H1 (cell line): Measurements from ENCODE around the gene HTRA2. TPM values are rescaled to one million over a fixed set of nuclear protein-coding genes. Genes with fewer than 3 reads are reported as not detected.

Source experiments
- CTCF ChIA-PET: fragments of 300-600 bp; sonication (Branson Sonifier 250); formaldehyde crosslinking; loops from one replicate; lab custom pipeline; 2021; ENCODE audit not compliant: partially characterized antibody; lab: Charles Lee
- POLR2A ChIA-PET: fragments of 300-600 bp; sonication (Branson Sonifier 250); formaldehyde crosslinking; loops from one replicate; lab custom pipeline; 2021; ENCODE audit warnings: inconsistent platforms; ENCODE audit not compliant: partially characterized antibody; lab: Charles Lee
- DNase-seq, 2 experiments: peaks; one replicate each; pipeline versions ENCODE4 v3.0.0 to v3.0.0-alpha.2; 2010 to 2022; ENCODE audit warnings: low spot score in 2 of 2, low read depth in 1 of 2, mixed read lengths in 1 of 2
- FAIRE-seq: peaks from 2 replicates; lab custom pipeline; 2011; peaks lifted over from hg19 to GRCh38; lab: Jason Lieb, UNC
- H2AFZ ChIP-seq: 2 replicates; pipeline ENCODE4 v1.8.1; 2012; ENCODE audit warnings: low read length, inconsistent platforms
- H2AK5ac ChIP-seq: 2 replicates; pipeline ENCODE4 v1.6.1; 2013; ENCODE audit warnings: low read depth, low read length
- H2BK120ac ChIP-seq: replicated peaks from 2 replicates; pipeline ENCODE3; 2013; ENCODE audit warnings: low read depth, low read length, inconsistent platforms
- H2BK12ac ChIP-seq: 2 replicates; pipeline ENCODE4 v1.6.1; 2013; ENCODE audit warnings: low read depth, low read length
- H2BK15ac ChIP-seq: 2 replicates; pipeline ENCODE4 v1.6.1; 2013; ENCODE audit warnings: low read length
- H2BK20ac ChIP-seq: 2 replicates; pipeline ENCODE4 v1.6.1; 2013; ENCODE audit warnings: low read length
- H2BK5ac ChIP-seq: 2 replicates; pipeline ENCODE4 v1.6.1; 2013; ENCODE audit warnings: low read depth, low read length
- H3K14ac ChIP-seq: 2 replicates; pipeline ENCODE4 v1.6.1; 2013; ENCODE audit warnings: inconsistent platforms; ENCODE audit not compliant: insufficient read length
- H3K18ac ChIP-seq: 2 replicates; pipeline ENCODE4 v1.6.1; 2013; ENCODE audit warnings: low read length; ENCODE audit errors: extremely low read depth
- H3K23ac ChIP-seq: 2 replicates; pipeline ENCODE4 v1.6.1; 2013; ENCODE audit warnings: inconsistent platforms; ENCODE audit not compliant: insufficient read length
- H3K23me2 ChIP-seq: 2 replicates; pipeline ENCODE4 v1.6.1; 2013; ENCODE audit warnings: low read depth, low read length
- H3K27ac ChIP-seq: 2 replicates; pipeline ENCODE4 v1.6.1; 2011; ENCODE audit warnings: low read depth, low read length, inconsistent platforms
- H3K27me3 ChIP-seq, 4 experiments: replicated peaks in 1 of 4; 1 replicate in 1 of 4; 2 replicates in 3 of 4; pipeline versions ENCODE4 v1.6.1 to v1.8.1; 2011 to 2013; ENCODE audit warnings: low read length in 3 of 4, mild to moderate bottlenecking in 3 of 4, inconsistent platforms in 2 of 4, mixed read lengths in 2 of 4, moderate library complexity in 1 of 4; ENCODE audit not compliant: control insufficient read depth in 3 of 4, insufficient read depth in 3 of 4; ENCODE audit errors: extremely low read depth in 1 of 4
- H3K36me3 ChIP-seq, 4 experiments: 2 replicates each; pipeline versions ENCODE4 v1.6.1 to v1.8.1; 2011 to 2013; ENCODE audit warnings: mild to moderate bottlenecking in 4 of 4, low read length in 3 of 4, moderate library complexity in 2 of 4, control low read depth in 1 of 4, inconsistent platforms in 1 of 4; ENCODE audit not compliant: insufficient read depth in 4 of 4, control insufficient read depth in 2 of 4
- H3K4ac ChIP-seq: replicated peaks from 2 replicates; pipeline ENCODE3; 2013; ENCODE audit warnings: low read length, low read depth, mixed read lengths, inconsistent platforms; ENCODE audit not compliant: insufficient read length
- H3K4me1 ChIP-seq, 4 experiments: replicated peaks in 1 of 4; 1 replicate in 1 of 4; 2 replicates in 3 of 4; pipeline versions ENCODE4 v1.6.1 to v1.8.1; 2011 to 2013; ENCODE audit warnings: low read length in 3 of 4, inconsistent platforms in 2 of 4, mixed read lengths in 1 of 4; ENCODE audit not compliant: insufficient read depth in 4 of 4, control insufficient read depth in 3 of 4
- H3K4me2 ChIP-seq, 2 experiments: 2 replicates each; pipeline versions ENCODE4 v1.6.1 to v1.8.1; 2011 to 2013; ENCODE audit warnings: low read depth in 2 of 2, low read length in 2 of 2, control low read depth in 1 of 2, inconsistent platforms in 1 of 2, mild to moderate bottlenecking in 1 of 2; ENCODE audit not compliant: insufficient read depth in 1 of 2
- H3K4me3 ChIP-seq, 4 experiments: fragments of 200-600, 300-600 bp in 1 of 4; sonication (generic), shearing (Covaris generic), sonication (Bioruptor Twin) in 1 of 4; 2 replicates each; pipeline versions ENCODE4 v1.5.1 to v1.8.1; 2011 to 2016; ENCODE audit warnings: low read length in 4 of 4, low read depth in 3 of 4, control low read depth in 2 of 4, inconsistent platforms in 2 of 4, mild to moderate bottlenecking in 2 of 4, mixed read lengths in 1 of 4, moderate library complexity in 1 of 4; ENCODE audit not compliant: insufficient read depth in 2 of 4; ENCODE audit errors: extremely low read depth in 1 of 4
- H3K56ac ChIP-seq: replicated peaks from 2 replicates; pipeline ENCODE3; 2013; ENCODE audit warnings: low read depth, mild to moderate bottlenecking, mixed read lengths, low read length, inconsistent platforms; ENCODE audit not compliant: insufficient read length
- H3K79me1 ChIP-seq: 2 replicates; pipeline ENCODE4 v1.6.1; 2013; ENCODE audit warnings: low read depth, low read length, control low read depth
- H3K79me2 ChIP-seq, 2 experiments: 2 replicates each; pipeline versions ENCODE4 v1.6.1 to v1.8.1; 2012 to 2013; ENCODE audit warnings: low read length in 2 of 2, mild to moderate bottlenecking in 2 of 2, inconsistent platforms in 1 of 2; ENCODE audit not compliant: insufficient read depth in 2 of 2, control insufficient read depth in 1 of 2
- H3K9ac ChIP-seq, 4 experiments: replicated peaks in 1 of 4; 1 replicate in 1 of 4; 2 replicates in 3 of 4; pipeline versions ENCODE4 v1.6.1 to v1.8.1; 2011 to 2013; ENCODE audit warnings: low read depth in 3 of 4, low read length in 3 of 4, control low read depth in 2 of 4, mild to moderate bottlenecking in 2 of 4, moderate library complexity in 2 of 4, inconsistent platforms in 1 of 4; ENCODE audit errors: extremely low read depth in 1 of 4
- H3K9me3 ChIP-seq, 2 experiments: 2 replicates each; pipeline versions ENCODE4 v1.6.1 to v1.8.1; 2012 to 2013; ENCODE audit warnings: mild to moderate bottlenecking in 2 of 2, moderate library complexity in 2 of 2, control low read depth in 1 of 2, inconsistent platforms in 1 of 2, low read depth in 1 of 2, low read length in 1 of 2, mixed read lengths in 1 of 2; ENCODE audit not compliant: insufficient read depth in 2 of 2
- H4K20me1 ChIP-seq, 2 experiments: replicated peaks in 1 of 2; 2 replicates each; pipeline versions ENCODE3 to v1.8.1; 2011 to 2013; ENCODE audit warnings: inconsistent platforms in 2 of 2, low read length in 2 of 2, mild to moderate bottlenecking in 1 of 2; ENCODE audit not compliant: insufficient read depth in 2 of 2, control insufficient read depth in 1 of 2
- H4K5ac ChIP-seq: 2 replicates; pipeline ENCODE4 v1.6.1; 2013; ENCODE audit warnings: low read length, low read depth, mixed read lengths, inconsistent platforms; ENCODE audit not compliant: insufficient read length
- H4K8ac ChIP-seq: 2 replicates; pipeline ENCODE4 v1.8.0; 2013; ENCODE audit warnings: mild to moderate bottlenecking, moderate library complexity, low read length, inconsistent platforms; ENCODE audit not compliant: insufficient read depth; ENCODE audit errors: extremely low read depth
- H4K91ac ChIP-seq: replicated peaks from 2 replicates; pipeline ENCODE3; 2013; ENCODE audit warnings: low read length, mixed read lengths, inconsistent platforms; ENCODE audit not compliant: insufficient read length
- CEBPB ChIP-seq: IDR thresholded peaks from 2 replicates; pipeline ENCODE4 v1.6.1; 2012; ENCODE audit warnings: low read depth, low read length
- CREB1 ChIP-seq: IDR thresholded peaks from 2 replicates; pipeline ENCODE4 v1.6.1; 2012; ENCODE audit warnings: inconsistent platforms
- GABPA ChIP-seq: IDR thresholded peaks from 2 replicates; pipeline ENCODE4 v1.6.1; 2011; ENCODE audit warnings: mild to moderate bottlenecking, low read length, moderate library complexity, borderline replicate concordance; ENCODE audit not compliant: insufficient read depth
- HDAC6 ChIP-seq: IDR thresholded peaks from one replicate; pipeline ENCODE4 v1.7.1; 2012; ENCODE audit warnings: low read depth, mild to moderate bottlenecking, inconsistent platforms, low read length, moderate library complexity
- JUND ChIP-seq: IDR thresholded peaks from 2 replicates; pipeline ENCODE4 v1.6.1; 2011; ENCODE audit warnings: mild to moderate bottlenecking, improper control_type of control experiment, low read length
- POLR2AphosphoS5 ChIP-seq: IDR thresholded peaks from 2 replicates; pipeline ENCODE4 v1.6.1; 2011; ENCODE audit warnings: low read depth, low read length
- POU5F1 ChIP-seq: IDR thresholded peaks from 2 replicates; pipeline ENCODE4 v1.6.1; 2011; ENCODE audit warnings: low read depth, mild to moderate bottlenecking, low read length, moderate library complexity
- SAP30 ChIP-seq: fragments of 300-600 bp; sonication (generic); IDR thresholded peaks from 2 replicates; pipeline ENCODE4 v1.7.1; 2012; ENCODE audit warnings: low read length, moderate library complexity, mild to moderate bottlenecking, inconsistent platforms; ENCODE audit not compliant: insufficient read depth, insufficient replicate concordance
- SP2 ChIP-seq: IDR thresholded peaks from 2 replicates; pipeline ENCODE4 v1.6.1; 2012; ENCODE audit warnings: mild to moderate bottlenecking, low read length, inconsistent platforms
- YY1 ChIP-seq: IDR thresholded peaks from 2 replicates; pipeline ENCODE4 v1.6.1; 2011; ENCODE audit warnings: low read depth, mild to moderate bottlenecking, low read length
- WGBS, 2 experiments: shearing (Covaris generic) in 1 of 2; methylation state at CpG; one replicate each; pipeline versions ENCODE4 v1.1.6 to v1.1.7; 2013 to 2015; ENCODE audit warnings: low lambda C conversion rate in 2 of 2, mixed read lengths in 2 of 2, inconsistent platforms in 1 of 2, low coverage in 1 of 2, missing lambda C conversion rate in 1 of 2; ENCODE audit not compliant: insufficient replicate concordance in 2 of 2, insufficient coverage in 1 of 2, insufficient read length in 1 of 2; ENCODE audit errors: extremely low coverage in 1 of 2, missing lambda C conversion rate in 1 of 2; 5-methylcytosine and 5-hydroxymethylcytosine counted together
- polyA plus RNA-seq, 7 experiments: library from polyadenylated mRNA; depleted of rRNA in 3 of 7; stranded (reverse) in 5 of 7; unstranded in 2 of 7; fragments of >200 nt in 5 of 7; fragments of 200-250 nt in 2 of 7; gene quantifications; 1 replicate in 5 of 7; 2 replicates in 1 of 7; 4 replicates in 1 of 7; pipeline versions ENCODE4 v1.2.1 to v1.2.3, GENCODE V29; 2011 to 2013; ENCODE audit warnings: missing spikeins in 2 of 7, mixed read lengths in 2 of 7
- total RNA-seq: library from RNA; stranded (reverse); fragmentation: NEBNext Ultra II Directional; extraction: Animal tissue kit (Norgen Biotek cat#: 25700); gene quantifications from 2 replicates; pipeline ENCODE4 v1.2.1, GENCODE V29; 2021
- TF ChIP-seq, protein P1 (sequence below): IDR thresholded peaks from 2 replicates; pipeline ENCODE4 v1.6.1; 2011; ENCODE audit warnings: low read length, improper control_type of control experiment

The HTRA2 gene
- total and polyA plus RNA-seq, 2 of the 8 experiments (the other 6 are each of a cell fraction or from before 2014, with no cell fraction given) = 21.6 to 37.6 TPM

DNA sequence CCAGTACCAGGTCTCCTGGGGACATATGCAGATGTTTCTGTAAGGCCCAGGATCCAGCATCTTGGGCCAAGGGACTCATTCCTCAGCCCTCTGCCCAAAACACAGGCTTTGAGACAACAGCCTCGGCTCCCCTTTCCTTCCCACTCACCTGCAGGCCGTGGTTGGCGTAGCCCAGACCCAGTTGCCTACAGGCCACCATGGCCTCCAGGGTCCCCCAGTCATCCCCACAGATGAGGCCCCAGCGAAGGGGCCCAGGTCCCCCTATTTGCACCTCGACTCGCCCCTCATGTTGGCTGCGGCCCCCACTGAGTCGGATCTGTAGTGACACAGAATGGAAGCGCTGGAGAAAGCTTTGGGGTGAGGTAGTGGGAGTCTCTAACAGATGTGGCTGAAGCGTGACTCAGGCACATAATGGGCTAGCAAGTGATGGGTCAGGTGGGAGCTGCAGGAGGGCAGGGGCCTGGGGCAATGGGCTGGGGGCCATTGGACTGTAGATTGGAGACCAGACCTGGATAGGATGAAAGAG, 5.8 kb downstream of the HTRA2 start:
- ChIA-PET POLR2A (interaction anchor here (1.1 to 2.3 kb wide), 5 partner anchors 9 to 37 kb away, joined by 3 to 6 read pairs (median 3); partner anchors contain the start of genes DQX1 and LBX2), CTCF (interaction anchor here (0.5 to 7.0 kb wide), 5 partner anchors 11 to 52 kb away, joined by 3 to 53 read pairs (median 3); no protein-coding TSS in a partner anchor)
- 91% methylated on average over 10 of the region's 10 CpGs; no CpG with 5 or more reads in 1 of the 2 experiments for WGBS, 2 experiments
- H3K4me2 ChIP-seq = no peak overlapping the region
- no peak overlapping the region for H3K23ac ChIP-seq
- no peak overlapping the region for H3K4ac ChIP-seq
- no peak overlapping the region for H3K56ac ChIP-seq
- H4K5ac ChIP-seq = no peak overlapping the region
- H2BK12ac ChIP-seq = no peak overlapping the region
- no peak overlapping the region for H4K91ac ChIP-seq
- no peak overlapping the region for H2BK120ac ChIP-seq
- no peak overlapping the region for H3K27ac ChIP-seq
- H2AK5ac ChIP-seq = no peak overlapping the region
- peaks cover 4 to 5% (median 4%) of the 10 kb centered on the region in 4 experiments; a peak in 6 of 7 replicates for H3K4me1 ChIP-seq
- H2BK15ac ChIP-seq = no peak overlapping the region
- H3K9ac ChIP-seq = no peak overlapping the region
- H2BK20ac ChIP-seq = no peak overlapping the region
- peaks cover 2% of the 10 kb centered on the region; the same call in 1 of the 2 replicates for H3K23me2 ChIP-seq
- H3K36me3 ChIP-seq = peaks cover 2 to 17% (median 10%) of the 10 kb centered on the region in 4 experiments; a peak in 7 of 8 replicates
- H3K14ac ChIP-seq = no peak overlapping the region
- H3K4me3 ChIP-seq = no peak overlapping the region
- no peaks in the 10 kb centered on the region for H3K79me2 ChIP-seq
- H2AFZ ChIP-seq = no peak overlapping the region
- H3K9me3 ChIP-seq = no peaks in the 10 kb centered on the region
- H4K20me1 ChIP-seq = peaks cover 6 to 10% of the 10 kb centered on the region in 2 experiments
- no peaks in the 10 kb centered on the region; a peak in 1 of 7 replicates for H3K27me3 ChIP-seq
- H4K8ac ChIP-seq = no peak overlapping the region
- FAIRE-seq (no peak), DNase-seq (no peak)
- peaks cover 2% of the 10 kb centered on the region; the same call in 1 of the 2 replicates for H3K79me1 ChIP-seq
- no peak overlapping the region for H3K18ac ChIP-seq
- no peak overlapping the region for H2BK5ac ChIP-seq
- TF ChIP-seq HDAC6 (no peak), CEBPB (no peak), JUND (no peak), GABPA (no peak), YY1 (no peak), POLR2AphosphoS5 (no peak), CREB1 (no peak), SAP30 (no peak), POU5F1 (no peak), SP2 (no peak)
- TF ChIP-seq, protein P1, sequence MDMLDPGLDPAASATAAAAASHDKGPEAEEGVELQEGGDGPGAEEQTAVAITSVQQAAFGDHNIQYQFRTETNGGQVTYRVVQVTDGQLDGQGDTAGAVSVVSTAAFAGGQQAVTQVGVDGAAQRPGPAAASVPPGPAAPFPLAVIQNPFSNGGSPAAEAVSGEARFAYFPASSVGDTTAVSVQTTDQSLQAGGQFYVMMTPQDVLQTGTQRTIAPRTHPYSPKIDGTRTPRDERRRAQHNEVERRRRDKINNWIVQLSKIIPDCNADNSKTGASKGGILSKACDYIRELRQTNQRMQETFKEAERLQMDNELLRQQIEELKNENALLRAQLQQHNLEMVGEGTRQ = no peak
